ENCODE results near the gene IGFBP3. TPM values are rescaled to one million over a fixed set of nuclear protein-coding genes. Genes with fewer than 3 reads are reported as not detected.

The IGFBP3 gene
- total and polyA plus RNA-seq, 2 of the 13 experiments (the other 11 are each of a cell fraction or from before 2014, with no cell fraction given), result 57.5 TPM; not detected in 1

DNA sequence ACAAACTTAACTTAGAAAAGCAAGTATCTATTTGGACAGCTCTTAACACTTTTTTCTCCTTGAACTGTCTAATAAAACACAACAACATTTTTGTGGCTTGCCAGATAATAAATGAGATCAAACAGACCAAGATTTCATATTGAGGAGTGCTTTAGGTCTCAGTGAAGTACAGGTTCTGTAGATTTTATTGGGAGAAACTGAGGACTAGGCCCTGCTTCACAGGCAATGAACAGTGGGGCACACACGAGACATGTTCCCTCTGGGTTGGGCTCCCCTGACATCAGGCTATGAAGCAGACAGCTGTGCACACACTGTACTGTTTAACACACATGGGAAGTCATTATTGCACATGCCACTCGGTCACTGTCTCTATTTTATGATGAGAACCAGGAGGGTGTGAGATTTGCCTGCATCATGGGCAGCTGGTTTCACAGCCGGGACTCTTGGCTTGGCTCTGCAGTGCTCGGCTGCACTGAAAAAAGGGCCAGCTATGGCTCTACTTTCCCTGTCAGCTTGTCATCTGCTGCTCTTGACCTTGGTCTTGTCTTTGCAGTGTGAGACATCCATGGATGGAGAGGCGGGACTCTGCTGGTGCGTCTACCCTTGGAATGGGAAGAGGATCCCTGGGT is 28.6 kb downstream of the IGFBP3 start (continued):
- TF ChIP-seq HDAC2 (CRISPR knock-in tag; IDR thresholded peaks at IDR 0.05) (peak; percentile 39), CEBPZ (IDR thresholded peaks at IDR 0.05; ENCODE audit: low read length) (no peak), SKI (IDR thresholded peaks at IDR 0.05; ENCODE audit: partially characterized antibody) (peak; percentile 59), SAP130 (CRISPR knock-in tag; IDR thresholded peaks at IDR 0.05; ENCODE audit: low read depth) (0 out of 2 replicates have a peak, but pooled peaks have one; percentile 10), JUN (CRISPR knock-in tag; IDR thresholded peaks at IDR 0.05) (no peak), ZFAT (CRISPR knock-in tag; conservative IDR thresholded peaks at IDR 0.05) (no peak; the same call in 1 of the 2 replicates), ZFX (CRISPR knock-in tag; IDR thresholded peaks at IDR 0.05; ENCODE audit: low read depth) (peak; percentile 51; the same call in 1 of the 2 replicates), ESRRA (CRISPR knock-in tag; IDR thresholded peaks at IDR 0.05; ENCODE audit: low read depth) (no peak), REXO4 (CRISPR knock-in tag; IDR thresholded peaks at IDR 0.05; ENCODE audit: borderline replicate concordance) (peak; percentile 35; the same call in 1 of the 2 replicates), RFX1 (IDR thresholded peaks at IDR 0.05) (no peak), TCF7L2 (IDR thresholded peaks at IDR 0.05; ENCODE audit: low read depth, low read length) (no peak), DZIP1 (CRISPR knock-in tag; IDR thresholded peaks at IDR 0.05) (no peak; the same call in 1 of the 2 replicates), ETS1 (CRISPR knock-in tag; IDR thresholded peaks at IDR 0.05) (peak; percentile 92), CBX5 (CRISPR knock-in tag; IDR thresholded peaks at IDR 0.05; ENCODE audit: borderline replicate concordance) (peak; percentile 71; the same call in 1 of the 2 replicates), MED13 (CRISPR knock-in tag; IDR thresholded peaks at IDR 0.05) (no peak), ZNF749 (CRISPR knock-in tag; IDR thresholded peaks at IDR 0.05; ENCODE audit: borderline replicate concordance) (peak; percentile 83), SPEN (CRISPR knock-in tag; IDR thresholded peaks at IDR 0.05; ENCODE audit: low read depth) (peak; percentile 56; the same call in 1 of the 2 replicates), ZNF670 (CRISPR knock-in tag; IDR thresholded peaks at IDR 0.05; ENCODE audit: borderline replicate concordance) (peak; percentile 79; the same call in 1 of the 2 replicates), EZH2 (conservative IDR thresholded peaks at IDR 0.05; ENCODE audit: low read depth, low read length) (no peak)
- TF ChIP-seq, protein P1, sequence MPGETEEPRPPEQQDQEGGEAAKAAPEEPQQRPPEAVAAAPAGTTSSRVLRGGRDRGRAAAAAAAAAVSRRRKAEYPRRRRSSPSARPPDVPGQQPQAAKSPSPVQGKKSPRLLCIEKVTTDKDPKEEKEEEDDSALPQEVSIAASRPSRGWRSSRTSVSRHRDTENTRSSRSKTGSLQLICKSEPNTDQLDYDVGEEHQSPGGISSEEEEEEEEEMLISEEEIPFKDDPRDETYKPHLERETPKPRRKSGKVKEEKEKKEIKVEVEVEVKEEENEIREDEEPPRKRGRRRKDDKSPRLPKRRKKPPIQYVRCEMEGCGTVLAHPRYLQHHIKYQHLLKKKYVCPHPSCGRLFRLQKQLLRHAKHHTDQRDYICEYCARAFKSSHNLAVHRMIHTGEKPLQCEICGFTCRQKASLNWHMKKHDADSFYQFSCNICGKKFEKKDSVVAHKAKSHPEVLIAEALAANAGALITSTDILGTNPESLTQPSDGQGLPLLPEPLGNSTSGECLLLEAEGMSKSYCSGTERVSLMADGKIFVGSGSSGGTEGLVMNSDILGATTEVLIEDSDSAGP (CRISPR knock-in tag; IDR thresholded peaks at IDR 0.05; ENCODE audit: borderline replicate concordance), result no peak; the same call in none of the 2 replicates
- TF ChIP-seq, protein P2, sequence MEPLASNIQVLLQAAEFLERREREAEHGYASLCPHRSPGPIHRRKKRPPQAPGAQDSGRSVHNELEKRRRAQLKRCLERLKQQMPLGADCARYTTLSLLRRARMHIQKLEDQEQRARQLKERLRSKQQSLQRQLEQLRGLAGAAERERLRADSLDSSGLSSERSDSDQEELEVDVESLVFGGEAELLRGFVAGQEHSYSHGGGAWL (CRISPR knock-in tag; IDR thresholded peaks at IDR 0.05), result no peak

Data from HepG2 (cell line).